HL-60/S4 (cell line): Measurements from ENCODE around the gene MYO5C.

ENCODE experiments used
- in situ Hi-C: fragments of 300-500 bp; cut with MboI; formaldehyde crosslinking; loops from 2 replicates; pipeline ENCODE4 v1.14.3; 2022; ENCODE audit warnings: low sequenced_read_pairs

MYO5C gene

GRCh38 chr15:52218371-52218770 is 77.2 kb downstream of the MYO5C start:
- in situ Hi-C loops, result no loop called here

GRCh38 chr15:52217186-52217585 is 78.4 kb downstream of the MYO5C start:
- in situ Hi-C loops, result no loop called here

GRCh38 chr15:52214553-52214952 is 81.1 kb downstream of the MYO5C start:
- in situ Hi-C loops, result no loop called here

GRCh38 chr15:52213206-52213605 is 82.4 kb downstream of the MYO5C start:
- in situ Hi-C loops, result no loop called here

GRCh38 chr15:52208306-52208946 is 87.2 kb downstream of the MYO5C start:
- in situ Hi-C loops, result no loop called here

GRCh38 chr15:52207191-52207590 is 88.4 kb downstream of the MYO5C start:
- in situ Hi-C loops, result no loop called here

- in situ Hi-C loops, result no loop called here
Measured at GRCh38 chr15:52206446-52206845, 89.2 kb downstream of the MYO5C start.

GRCh38 chr15:52204657-52205056 is 90.9 kb downstream of the MYO5C start:
- in situ Hi-C loops, result no loop called here

- in situ Hi-C loops, result no loop called here
Measured at GRCh38 chr15:52200831-52201365, 94.7 kb downstream of the MYO5C start.

- in situ Hi-C loops, result no loop called here
Measured at GRCh38 chr15:52199271-52199670, 96.3 kb downstream of the MYO5C start.

- in situ Hi-C loops, result no loop called here
Measured at GRCh38 chr15:52196891-52197290, 98.7 kb downstream of the MYO5C start.

GRCh38 chr15:52193791-52194190 is 101.8 kb downstream of the MYO5C start:
- in situ Hi-C loops, result no loop called here

GRCh38 chr15:52193321-52193720 is 102.3 kb downstream of the MYO5C start:
- in situ Hi-C loops, result no loop called here

- in situ Hi-C loops, result no loop called here
Measured at GRCh38 chr15:52191207-52191606, 104.4 kb downstream of the MYO5C start, which contains the start of gene GNB5. TSS of gene GNB5 (minus strand) at chr15:52191392. CDS start at chr15:52184676, 6,716 bp downstream.

GRCh38 chr15:52186651-52187486 is 108.7 kb downstream of the MYO5C start:
- in situ Hi-C loops, result no loop called here

- in situ Hi-C loops, result no loop called here
Measured at GRCh38 chr15:52185151-52185561, 110.4 kb downstream of the MYO5C start.

GRCh38 chr15:52184721-52185120 is 110.9 kb downstream of the MYO5C start:
- in situ Hi-C loops, result no loop called here

- in situ Hi-C loops, result no loop called here
Measured at GRCh38 chr15:52183562-52184173, 111.9 kb downstream of the MYO5C start.

GRCh38 chr15:52181938-52182780 is 113.4 kb downstream of the MYO5C start:
- in situ Hi-C loops, result no loop called here

GRCh38 chr15:52180851-52181450 is 114.7 kb downstream of the MYO5C start:
- in situ Hi-C loops, result no loop called here
